ENCODE data around the gene MMD2. TPM values are rescaled to one million over a fixed set of nuclear protein-coding genes. Genes with fewer than 3 reads are reported as not detected.

Gene MMD2
- total RNA-seq, 2 donors from 2014 or later = 0.19 TPM; not detected in 1

GRCh38 chr7:4885317-4885807 lies 73.6 kb downstream of the MMD2 start:
- Histone ChIP-seq H3K4me3 (no peak overlapping the region), H3K27me3 (no peaks in the 10 kb centered on the region), H3K36me3 (no peaks in the 10 kb centered on the region), H3K9me3 (no peaks in the 10 kb centered on the region), H3K4me1 (peaks cover 0 to 6% of the 10 kb centered on the region in 2 donors), H3K27ac (no peak overlapping the region)
- no peak for DNase-seq (ENCODE audit: low spot score)
- TF ChIP-seq, protein P1, sequence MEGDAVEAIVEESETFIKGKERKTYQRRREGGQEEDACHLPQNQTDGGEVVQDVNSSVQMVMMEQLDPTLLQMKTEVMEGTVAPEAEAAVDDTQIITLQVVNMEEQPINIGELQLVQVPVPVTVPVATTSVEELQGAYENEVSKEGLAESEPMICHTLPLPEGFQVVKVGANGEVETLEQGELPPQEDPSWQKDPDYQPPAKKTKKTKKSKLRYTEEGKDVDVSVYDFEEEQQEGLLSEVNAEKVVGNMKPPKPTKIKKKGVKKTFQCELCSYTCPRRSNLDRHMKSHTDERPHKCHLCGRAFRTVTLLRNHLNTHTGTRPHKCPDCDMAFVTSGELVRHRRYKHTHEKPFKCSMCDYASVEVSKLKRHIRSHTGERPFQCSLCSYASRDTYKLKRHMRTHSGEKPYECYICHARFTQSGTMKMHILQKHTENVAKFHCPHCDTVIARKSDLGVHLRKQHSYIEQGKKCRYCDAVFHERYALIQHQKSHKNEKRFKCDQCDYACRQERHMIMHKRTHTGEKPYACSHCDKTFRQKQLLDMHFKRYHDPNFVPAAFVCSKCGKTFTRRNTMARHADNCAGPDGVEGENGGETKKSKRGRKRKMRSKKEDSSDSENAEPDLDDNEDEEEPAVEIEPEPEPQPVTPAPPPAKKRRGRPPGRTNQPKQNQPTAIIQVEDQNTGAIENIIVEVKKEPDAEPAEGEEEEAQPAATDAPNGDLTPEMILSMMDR (IDR thresholded peaks at IDR 0.05) = no peak

DNA sequence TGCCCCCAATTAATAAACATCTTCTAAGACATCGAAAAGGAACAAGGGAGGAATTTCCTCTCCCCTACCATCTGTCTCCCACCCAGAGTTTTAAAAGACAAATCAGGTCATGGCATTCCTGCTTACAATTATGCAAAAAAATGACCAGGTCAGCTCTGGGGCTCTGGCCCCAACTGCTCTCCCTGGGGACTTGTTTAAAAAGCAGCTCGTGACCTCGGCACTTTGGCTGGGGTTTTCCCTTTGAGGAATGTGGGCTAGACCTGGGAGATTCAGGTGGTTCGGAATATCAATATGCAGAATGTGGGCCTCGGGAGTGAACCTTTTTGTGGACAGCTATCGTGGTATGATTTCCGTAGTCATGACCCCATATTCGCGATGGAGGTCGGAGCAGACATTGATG lies 74.8 kb downstream of the MMD2 start:
- H3K4me1 ChIP-seq = peaks cover 0 to 18% of the 10 kb centered on the region in 2 donors
- H3K27me3 ChIP-seq = no peaks in the 10 kb centered on the region
- DNase-seq (ENCODE audit: low spot score) = no peak
- H3K4me3 ChIP-seq = no peak overlapping the region
- H3K27ac ChIP-seq = no peak overlapping the region
- TF ChIP-seq, protein P1 (IDR thresholded peaks at IDR 0.05) = no peak
- H3K9me3 ChIP-seq = no peaks in the 10 kb centered on the region
- no peaks in the 10 kb centered on the region for H3K36me3 ChIP-seq

GRCh38 chr7:4883372-4884144 lies 75.4 kb downstream of the MMD2 start, which contains the start of gene RADIL:
Gene RADIL, minus strand, starts transcription at chr7:4883716. Its CDS starts 5,577 bp downstream, at chr7:4878139.
- H3K27ac ChIP-seq = peak within 1 kb of the TSS; percentile 81 to 83
- H3K4me3 ChIP-seq = peak within 1 kb of the TSS; percentile 68 to 78
- no peaks in the 10 kb centered on the region for H3K9me3 ChIP-seq
- no peaks in the 10 kb centered on the region for H3K36me3 ChIP-seq
- TF ChIP-seq, protein P1 (IDR thresholded peaks at IDR 0.05) = peak; percentile 85 to 94
- peak; percentile 95 for DNase-seq (ENCODE audit: low spot score)
- no peaks in the 10 kb centered on the region for H3K27me3 ChIP-seq
- H3K4me1 ChIP-seq = peaks cover 0 to 24% of the 10 kb centered on the region in 2 donors

GRCh38 chr7:4883033-4883371 lies 76.0 kb downstream of the MMD2 start:
- TF ChIP-seq, protein P1 (IDR thresholded peaks at IDR 0.05) = no peak
- peak overlapping the region; percentile 68 to 78 for H3K4me3 ChIP-seq
- H3K27ac ChIP-seq = peak overlapping the region; percentile 81 to 83
- H3K27me3 ChIP-seq = no peaks in the 10 kb centered on the region
- peaks cover 0 to 26% of the 10 kb centered on the region in 2 donors for H3K4me1 ChIP-seq
- no peaks in the 10 kb centered on the region for H3K9me3 ChIP-seq
- DNase-seq (ENCODE audit: low spot score) = no peak
- no peaks in the 10 kb centered on the region for H3K36me3 ChIP-seq

- TF ChIP-seq, protein P1 (IDR thresholded peaks at IDR 0.05) = no peak
- H3K4me1 ChIP-seq = peaks cover 0 to 26% of the 10 kb centered on the region in 2 donors
- peaks cover 4% of the 10 kb centered on the region for H3K36me3 ChIP-seq
- DNase-seq (ENCODE audit: low spot score) = peak; percentile 93
- H3K27ac ChIP-seq = peak overlapping the region; percentile 81 to 83
- H3K4me3 ChIP-seq = peak overlapping the region; percentile 68 to 78
- no peaks in the 10 kb centered on the region for H3K9me3 ChIP-seq
- H3K27me3 ChIP-seq = no peaks in the 10 kb centered on the region
Measured at GRCh38 chr7:4882169-4883032, 76.6 kb downstream of the MMD2 start.
